DND-41 (cell line): Measurements from ENCODE around the gene NMNAT2.

Experiments
- EZH2 ChIP-seq: IDR thresholded peaks from 3 replicates; pipeline ENCODE4 v1.6.1; 2012; ENCODE audit warnings: borderline replicate concordance, low read depth, mild to moderate bottlenecking, moderate library complexity, low read length, inconsistent platforms; ENCODE audit not compliant: severe bottlenecking
- TF ChIP-seq, protein P1 (sequence below): IDR thresholded peaks from 2 replicates; pipeline ENCODE4 v1.5.1; 2012; ENCODE audit warnings: borderline replicate concordance, low read length, moderate library complexity, mild to moderate bottlenecking; ENCODE audit not compliant: poor library complexity, severe bottlenecking; ENCODE audit errors: extremely low read depth

GRCh38 chr1:183206538-183207122 lies 211.6 kb downstream of the NMNAT2 start:
- TF ChIP-seq EZH2 = no peak
- TF ChIP-seq, protein P1, sequence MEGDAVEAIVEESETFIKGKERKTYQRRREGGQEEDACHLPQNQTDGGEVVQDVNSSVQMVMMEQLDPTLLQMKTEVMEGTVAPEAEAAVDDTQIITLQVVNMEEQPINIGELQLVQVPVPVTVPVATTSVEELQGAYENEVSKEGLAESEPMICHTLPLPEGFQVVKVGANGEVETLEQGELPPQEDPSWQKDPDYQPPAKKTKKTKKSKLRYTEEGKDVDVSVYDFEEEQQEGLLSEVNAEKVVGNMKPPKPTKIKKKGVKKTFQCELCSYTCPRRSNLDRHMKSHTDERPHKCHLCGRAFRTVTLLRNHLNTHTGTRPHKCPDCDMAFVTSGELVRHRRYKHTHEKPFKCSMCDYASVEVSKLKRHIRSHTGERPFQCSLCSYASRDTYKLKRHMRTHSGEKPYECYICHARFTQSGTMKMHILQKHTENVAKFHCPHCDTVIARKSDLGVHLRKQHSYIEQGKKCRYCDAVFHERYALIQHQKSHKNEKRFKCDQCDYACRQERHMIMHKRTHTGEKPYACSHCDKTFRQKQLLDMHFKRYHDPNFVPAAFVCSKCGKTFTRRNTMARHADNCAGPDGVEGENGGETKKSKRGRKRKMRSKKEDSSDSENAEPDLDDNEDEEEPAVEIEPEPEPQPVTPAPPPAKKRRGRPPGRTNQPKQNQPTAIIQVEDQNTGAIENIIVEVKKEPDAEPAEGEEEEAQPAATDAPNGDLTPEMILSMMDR = no peak
